Measurements from ENCODE around the gene ZNF701. TPM values are rescaled to one million over a fixed set of nuclear protein-coding genes. Genes with fewer than 3 reads are reported as not detected.
A peak's percentile ranks its signal among the peaks of the same experiment; 100 is the strongest.
"Not testable (repeated sequence)": the region's sequence is repeated elsewhere in the genome, so short reads cannot be mapped to it uniquely, and the experiment has no call there.

Gene ZNF701
- 10 to 100 TPM; 23.8 to 24.0 TPM for total RNA-seq
- long read RNA-seq, partial matches to known transcripts = 1 of 6 reads
- long read RNA-seq, other reads (novel, unspliced or antisense) = 2 of 6 reads

DNA sequence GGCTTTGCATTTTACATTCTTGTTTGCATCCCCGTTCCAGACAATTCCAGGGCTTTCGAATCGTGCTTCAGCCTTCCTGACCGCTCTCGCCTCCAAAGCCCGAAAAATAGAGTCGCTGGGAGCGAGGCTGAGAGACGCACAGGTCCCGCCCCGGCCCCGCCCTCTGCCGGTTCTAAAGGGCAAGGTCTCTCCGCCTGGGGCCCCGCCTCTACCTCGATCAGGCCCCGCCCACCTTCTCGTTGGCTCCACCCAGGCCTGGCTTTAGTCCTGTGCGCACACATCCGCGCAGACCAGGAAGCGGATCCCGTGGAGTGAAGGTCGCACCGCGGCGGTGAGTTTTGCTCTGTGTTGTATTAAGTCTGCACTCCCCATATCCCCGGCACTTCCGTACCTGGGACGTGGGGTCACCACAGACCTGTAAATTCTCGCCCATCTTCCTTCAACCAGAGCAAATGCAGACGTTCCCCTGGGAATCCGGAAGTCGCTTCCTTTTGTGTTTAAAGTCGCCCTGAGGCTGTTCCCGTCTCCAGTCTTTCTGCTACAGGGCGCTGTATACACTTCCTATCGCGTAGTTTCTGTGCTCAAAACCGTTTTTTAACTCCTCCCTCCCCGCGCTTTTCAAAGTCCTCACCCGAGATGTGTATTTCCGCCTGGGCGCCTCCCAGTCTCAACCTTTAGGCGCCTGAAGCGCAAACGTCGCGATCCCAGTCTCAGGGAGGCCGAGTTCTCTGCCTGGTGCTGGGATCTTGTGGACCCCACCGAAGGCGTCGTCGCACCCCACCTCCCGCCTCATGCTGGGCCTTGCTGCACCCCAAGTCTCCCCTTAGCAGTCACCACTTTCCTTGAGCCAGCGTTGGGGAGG is at the start of gene ZNF701:
Gene ZNF701, plus strand, starts transcription at position 288 of the 862 bp plus-strand sequence. CDS start 3,861 bp downstream, outside the sequence.
- peak; percentile 93 to 98 for DNase-seq
- peak; percentile 99 for ATAC-seq
- intact Hi-C loops (cut with DNase I, micrococcal nuclease) = no loop called here

DNA sequence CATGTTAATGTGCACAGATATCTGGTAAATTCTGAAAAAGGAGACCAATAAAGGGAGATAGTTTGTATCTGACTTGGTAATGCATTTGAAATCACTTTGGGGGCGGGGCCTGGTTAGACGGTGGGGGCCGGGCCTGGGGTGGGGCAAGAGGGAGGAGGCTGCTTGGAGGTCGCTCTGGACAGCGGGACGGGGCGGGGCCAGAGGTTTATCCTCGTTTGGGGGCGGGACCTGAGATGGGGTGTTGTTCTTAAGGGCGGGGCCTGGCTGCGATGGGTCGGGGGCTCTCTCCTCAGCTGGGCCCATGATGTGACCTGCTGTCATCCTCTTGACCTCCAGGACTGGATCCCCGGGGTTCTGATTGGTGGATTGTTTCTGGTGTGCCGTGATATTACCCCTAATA is 47.5 kb upstream of the ZNF701 start:
- DNase-seq (no peak), ATAC-seq (no peak)
- intact Hi-C loops (cut with DNase I, micrococcal nuclease) = no loop called here

DNA sequence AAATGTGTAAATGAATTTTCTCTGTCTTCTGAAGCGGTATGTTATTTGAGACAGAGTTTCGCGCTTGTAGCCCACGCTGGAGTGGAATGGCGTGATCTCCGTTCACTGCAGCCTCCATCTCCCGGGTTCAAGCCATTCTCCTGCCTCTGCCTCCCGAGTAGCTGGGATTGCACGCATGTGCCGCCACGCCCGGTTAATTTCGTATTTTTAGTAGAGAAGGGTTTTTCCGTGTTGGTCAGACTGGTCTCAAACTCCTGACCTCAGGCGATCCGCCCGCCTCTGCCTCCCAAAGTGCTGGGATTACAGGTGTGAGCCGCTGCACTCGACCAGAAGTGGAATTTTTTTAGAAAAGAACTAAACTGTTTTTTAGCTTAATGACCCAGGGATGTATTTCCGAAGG is 46.0 kb upstream of the ZNF701 start:
- intact Hi-C loops (cut with DNase I, micrococcal nuclease) = no loop called here
- ATAC-seq (no peak), DNase-seq (no peak)

DNA sequence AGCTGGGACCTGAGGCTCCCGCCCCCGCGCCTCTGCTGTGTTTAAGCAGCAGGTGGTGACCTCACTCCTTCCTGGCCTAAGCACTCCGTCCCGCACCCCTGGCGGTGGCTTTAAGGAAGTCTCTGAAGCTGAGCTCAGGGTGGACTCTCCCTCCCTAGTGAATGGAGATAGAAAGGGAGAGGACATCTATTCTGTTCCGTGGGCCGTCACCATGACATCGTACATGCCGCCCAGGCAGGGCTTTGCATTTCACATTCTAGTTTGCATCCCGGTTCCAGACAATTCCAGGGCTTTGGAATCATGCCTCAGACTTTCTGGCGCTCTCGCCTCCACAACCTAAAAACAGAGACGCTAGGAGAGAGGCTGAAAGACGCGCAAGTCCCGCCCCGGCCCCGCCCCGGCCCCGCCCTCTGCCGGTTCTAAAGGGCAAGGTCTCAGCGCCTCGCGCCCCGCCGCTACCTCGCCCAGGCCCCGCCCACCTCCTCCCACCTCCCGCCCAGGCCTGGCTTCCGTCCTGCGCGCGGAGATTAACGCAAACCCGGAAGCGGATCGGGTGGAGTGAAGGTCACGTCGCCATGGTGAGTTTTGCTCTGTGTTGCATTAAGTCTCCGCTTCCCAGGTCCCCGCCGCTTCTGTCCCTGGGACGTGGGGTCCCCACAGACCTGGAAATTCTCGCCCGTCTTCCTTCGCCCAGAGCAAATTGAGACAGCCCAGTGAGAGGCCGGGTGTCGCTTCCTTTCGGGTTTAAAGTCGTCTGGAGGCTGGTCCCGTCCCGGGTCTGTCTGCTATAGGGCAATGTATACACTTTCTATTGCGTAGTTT is 42.7 kb upstream of the ZNF701 start, which contains the start of gene ZNF808:
Gene ZNF808, plus strand, starts transcription at position 535 of the 822 bp plus-strand sequence. CDS start 15,617 bp downstream, outside the sequence.
- DNase-seq = peak; percentile 95 to 99
- intact Hi-C loops (cut with DNase I, micrococcal nuclease) = no loop called here
- ATAC-seq = peak; percentile 94

DNA sequence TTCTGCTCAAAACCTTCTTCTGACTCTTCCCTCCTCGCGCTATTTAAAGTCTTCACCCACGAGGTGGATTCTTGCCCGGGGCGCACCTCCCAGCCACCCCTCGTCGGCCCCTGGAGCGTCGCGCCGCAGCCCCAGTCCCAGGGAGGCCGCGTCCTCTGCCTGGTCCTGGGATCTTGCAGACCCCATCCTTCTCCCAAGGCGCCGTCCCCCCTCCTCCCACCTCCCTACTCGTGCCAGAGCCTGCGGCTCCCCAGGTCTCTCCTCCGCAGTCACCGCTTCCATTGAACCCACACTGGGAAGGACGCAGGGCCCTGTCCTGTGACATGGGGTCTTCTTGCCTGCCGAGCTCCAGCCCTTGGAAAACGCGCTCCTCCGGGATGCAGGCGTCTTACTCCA is 42.1 kb upstream of the ZNF701 start:
- intact Hi-C loops (cut with DNase I, micrococcal nuclease) = no loop called here
- ATAC-seq = peak; percentile 45

DNA sequence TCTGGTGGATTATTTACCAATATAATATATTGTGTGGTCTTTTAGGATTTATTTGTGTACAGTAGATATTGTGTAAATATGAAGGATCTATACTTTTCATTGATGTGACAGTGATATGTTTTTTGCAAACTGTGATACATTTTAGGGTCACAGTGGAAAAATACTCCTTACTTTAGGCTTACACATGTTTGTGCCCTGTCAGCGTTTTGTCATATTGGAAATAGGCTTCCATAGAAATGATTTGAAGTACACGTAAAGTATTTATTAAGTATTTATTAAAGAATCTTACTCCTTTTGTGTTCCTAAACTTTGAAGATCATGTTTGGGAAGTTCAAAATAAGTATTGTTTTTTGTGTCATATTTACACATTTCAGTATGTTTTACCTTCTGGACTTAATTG is 37.6 kb upstream of the ZNF701 start:
- DNase-seq (no peak), ATAC-seq (no peak)
- intact Hi-C loops (cut with DNase I, micrococcal nuclease) = no loop called here

More for the DNA sequence above, 42.1 kb upstream of the ZNF701 start:
- DNase-seq = peak in 1 of 2 donors; percentile 32

DNA sequence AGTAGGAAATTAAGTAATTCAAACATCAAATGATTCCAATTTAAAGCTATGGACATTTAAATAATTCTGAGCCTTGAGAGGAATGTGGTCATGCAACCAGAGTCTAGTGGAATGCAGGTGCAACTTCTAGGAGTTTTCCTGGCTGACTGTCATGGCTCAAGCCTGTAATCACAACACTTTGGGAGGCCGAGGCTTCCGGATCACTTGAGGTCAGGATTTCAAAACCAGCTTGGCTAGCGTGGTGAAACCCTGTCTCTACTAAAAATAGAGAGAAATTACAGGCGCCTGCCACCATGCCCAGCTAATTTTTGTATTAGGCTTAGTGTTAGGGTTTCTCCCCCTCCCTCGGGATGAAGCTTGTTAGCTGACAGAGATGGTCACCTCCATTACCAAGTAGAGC is 36.2 kb upstream of the ZNF701 start:
- intact Hi-C loops (cut with DNase I, micrococcal nuclease) = no loop called here
- no peak for ATAC-seq
- DNase-seq = no peak

DNA sequence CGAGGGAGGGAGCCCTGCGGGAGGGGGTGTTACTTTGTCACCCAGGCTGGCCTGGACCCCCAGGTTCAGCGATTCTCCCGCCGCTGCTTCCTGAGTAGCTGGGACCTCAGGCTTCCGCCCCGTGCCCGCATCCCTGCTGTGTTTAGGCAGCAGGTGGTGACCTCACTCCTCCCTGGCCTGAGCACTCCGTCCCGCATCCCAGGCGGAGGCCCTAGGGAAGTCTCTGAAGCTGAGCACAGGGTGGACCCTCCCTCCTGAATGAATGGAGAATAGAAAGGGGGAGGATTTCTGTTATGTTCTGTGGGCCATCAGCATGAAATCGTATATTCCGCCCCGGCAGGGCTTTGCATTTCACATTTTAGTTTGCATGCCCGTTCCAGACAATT is 34.7 kb upstream of the ZNF701 start:
- ATAC-seq; intact Hi-C loops (cut with DNase I, micrococcal nuclease): not testable (repeated sequence)
- DNase-seq = peak in 1 of 2 donors; percentile 27

DNA sequence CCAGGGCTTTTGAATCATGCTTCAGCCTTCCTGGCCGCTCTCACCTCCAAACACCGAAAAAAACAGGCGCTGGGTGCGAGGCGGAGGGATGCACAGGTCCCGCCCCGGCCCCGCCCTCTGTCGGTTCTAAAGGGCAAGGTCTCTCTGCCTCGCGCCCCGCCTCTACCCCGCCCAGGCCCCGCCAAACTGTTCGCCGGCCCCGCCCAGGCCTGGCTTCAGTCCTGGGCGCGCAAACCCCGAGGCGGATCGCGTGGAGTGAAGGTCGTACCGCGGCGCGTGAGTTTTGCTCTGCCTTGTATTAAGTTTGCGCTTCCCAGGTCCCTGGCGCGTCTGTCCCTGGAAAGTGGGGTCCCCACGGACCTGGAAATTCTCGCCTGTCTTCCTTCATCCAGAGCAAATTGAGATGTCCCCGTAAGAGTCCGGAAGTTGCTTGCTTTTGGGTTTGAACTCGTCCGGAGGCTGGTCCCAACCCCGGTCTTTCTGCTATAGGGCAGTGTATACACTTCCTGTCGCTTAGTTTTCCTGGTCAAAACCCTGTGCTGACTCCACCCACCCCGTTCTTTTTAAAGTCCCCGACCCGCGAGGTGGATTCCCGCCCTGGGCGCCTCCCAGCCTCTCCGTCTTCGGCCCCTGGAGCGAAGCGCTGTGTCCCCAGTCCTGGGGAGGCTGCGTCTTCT is 34.2 kb upstream of the ZNF701 start:
- intact Hi-C loops (cut with DNase I, micrococcal nuclease) = no loop called here
- peak; percentile 71 for ATAC-seq
- peak; percentile 67 to 86 for DNase-seq

DNA sequence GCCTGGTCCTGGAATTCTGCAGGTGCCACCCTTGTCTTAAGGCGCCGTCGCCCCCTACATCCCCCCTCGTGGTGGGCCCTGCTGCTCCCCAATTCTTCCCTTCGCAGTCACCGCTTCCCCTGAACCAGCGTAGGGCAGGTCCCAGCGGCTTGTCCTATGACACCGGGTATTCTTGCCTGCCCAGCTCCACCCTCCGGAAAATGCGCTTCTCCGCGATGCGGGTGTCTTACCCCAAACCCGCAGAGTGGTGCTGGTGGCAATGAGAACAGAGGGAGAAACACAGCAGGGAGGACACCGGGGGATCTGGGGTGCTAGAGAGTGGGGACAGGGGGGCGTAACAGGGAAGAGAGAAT is 33.7 kb upstream of the ZNF701 start:
- ATAC-seq = no peak
- intact Hi-C loops (cut with DNase I, micrococcal nuclease) = no loop called here
- no peak for DNase-seq

DNA sequence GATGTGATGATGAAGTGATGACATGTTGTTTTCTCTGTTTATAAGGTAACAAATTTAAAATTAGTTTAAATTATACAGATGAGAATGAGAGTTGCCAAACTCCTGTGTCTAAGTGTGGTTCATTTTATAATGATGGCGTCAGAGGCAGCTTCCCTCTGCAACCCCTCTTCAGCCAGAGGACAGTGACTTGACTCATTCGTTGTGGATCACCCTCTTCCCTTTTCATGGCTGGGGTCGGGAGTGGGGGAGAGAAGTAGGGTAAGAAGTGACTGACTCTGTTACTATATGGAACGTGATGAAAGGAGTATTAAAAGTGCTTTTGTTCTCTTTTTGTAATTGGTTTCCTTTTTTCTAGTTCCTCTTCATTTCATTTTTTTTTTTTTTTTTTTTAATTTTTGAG is 31.3 kb upstream of the ZNF701 start:
- ATAC-seq; DNase-seq; intact Hi-C loops (cut with DNase I, micrococcal nuclease): not testable (repeated sequence)

DNA sequence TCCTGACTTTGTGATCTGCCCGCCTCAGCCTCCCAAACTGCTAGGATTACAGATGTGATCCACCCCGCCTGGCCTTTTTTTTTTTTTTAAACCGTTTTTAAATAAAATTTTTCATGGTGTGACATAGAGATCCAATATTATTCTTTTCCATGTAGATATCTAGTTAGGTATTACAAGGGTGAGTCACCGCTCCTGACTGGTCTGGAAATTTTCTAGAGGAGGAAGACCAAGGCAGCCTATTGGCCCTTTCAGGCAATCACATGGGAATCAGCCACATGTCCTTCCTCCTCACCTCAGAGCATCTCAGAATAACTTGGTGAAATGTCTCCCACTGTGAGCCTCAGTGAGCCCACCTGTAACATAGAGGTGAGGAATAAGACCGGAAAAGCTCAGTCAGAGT is 28.9 kb upstream of the ZNF701 start:
- ATAC-seq; DNase-seq; intact Hi-C loops (cut with DNase I, micrococcal nuclease): not testable (repeated sequence)

DNA sequence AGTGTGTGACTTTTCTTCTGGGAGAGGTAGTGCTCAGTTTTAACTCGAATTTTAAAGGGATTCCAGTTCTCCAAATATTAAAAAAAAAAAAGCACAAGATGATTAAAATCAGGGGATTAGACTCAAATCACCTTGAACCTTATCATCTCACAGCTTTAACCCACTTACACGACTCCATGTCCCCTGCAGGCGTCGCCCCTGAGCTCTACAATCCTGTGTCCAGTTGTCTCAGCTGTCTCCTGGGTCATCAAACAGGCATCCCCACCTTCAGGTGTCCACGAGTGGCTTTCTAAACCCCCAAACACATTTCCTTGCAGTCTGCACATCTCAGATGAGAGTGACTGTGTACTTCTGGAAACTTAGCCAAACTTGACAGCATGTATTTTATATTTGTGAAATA is 28.5 kb upstream of the ZNF701 start:
- DNase-seq = no peak
- intact Hi-C loops (cut with DNase I, micrococcal nuclease) = no loop called here
- ATAC-seq = no peak

DNA sequence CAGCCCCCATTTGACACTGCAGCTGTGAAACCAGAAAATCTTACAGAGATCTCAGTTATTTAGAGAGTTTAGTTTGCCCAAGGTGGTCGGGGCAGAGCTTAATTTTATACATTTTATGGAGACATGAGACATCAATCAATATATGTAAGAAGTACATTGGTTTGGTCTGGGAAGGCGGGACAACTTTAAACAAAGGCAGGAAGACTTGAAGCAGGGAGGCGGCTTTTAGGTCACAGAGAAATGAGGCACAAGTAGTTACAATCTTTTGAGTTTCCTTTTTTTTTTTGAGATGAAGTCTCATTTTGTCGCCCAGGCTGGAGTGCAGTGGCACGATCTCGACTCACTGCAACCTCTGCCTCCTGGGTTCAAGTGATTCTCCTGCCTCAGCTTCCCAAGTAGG is 27.5 kb upstream of the ZNF701 start:
- ATAC-seq; intact Hi-C loops (cut with DNase I, micrococcal nuclease); DNase-seq: not testable (repeated sequence)

DNA sequence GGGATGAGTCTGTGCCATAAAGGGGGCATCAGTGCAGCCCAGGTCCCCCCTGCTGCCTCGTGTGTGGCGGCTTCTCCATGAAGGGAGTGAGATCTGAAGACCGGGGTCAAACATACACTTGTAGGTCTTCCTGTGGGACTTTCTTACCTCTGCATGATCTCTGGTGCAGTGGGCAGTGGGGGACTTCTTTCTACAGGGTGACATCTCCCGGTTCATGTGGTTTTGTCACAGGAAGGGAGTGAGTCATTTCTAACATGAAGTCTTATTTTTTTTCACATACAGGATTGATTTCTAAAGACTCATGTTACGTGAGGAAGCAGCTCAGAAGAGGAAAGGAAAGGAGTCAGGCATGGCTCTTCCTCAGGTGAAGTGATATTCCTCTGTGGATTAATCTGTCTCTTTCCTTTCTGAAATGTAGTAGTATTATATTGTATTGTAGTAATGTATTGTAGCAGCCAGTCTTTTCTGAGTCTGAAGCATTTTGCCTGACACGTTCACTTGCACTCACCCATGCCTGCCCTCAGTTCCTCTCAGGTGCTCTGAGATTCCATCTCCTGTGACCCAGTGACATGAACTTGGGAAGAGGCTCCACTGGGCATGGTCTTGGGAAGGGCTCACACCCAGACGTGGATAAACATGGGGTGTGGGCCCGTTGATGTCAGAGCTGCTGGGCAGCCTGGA is 27.0 kb upstream of the ZNF701 start:
- DNase-seq (no peak), ATAC-seq (no peak)
- intact Hi-C loops (cut with DNase I, micrococcal nuclease) = no loop called here

DNA sequence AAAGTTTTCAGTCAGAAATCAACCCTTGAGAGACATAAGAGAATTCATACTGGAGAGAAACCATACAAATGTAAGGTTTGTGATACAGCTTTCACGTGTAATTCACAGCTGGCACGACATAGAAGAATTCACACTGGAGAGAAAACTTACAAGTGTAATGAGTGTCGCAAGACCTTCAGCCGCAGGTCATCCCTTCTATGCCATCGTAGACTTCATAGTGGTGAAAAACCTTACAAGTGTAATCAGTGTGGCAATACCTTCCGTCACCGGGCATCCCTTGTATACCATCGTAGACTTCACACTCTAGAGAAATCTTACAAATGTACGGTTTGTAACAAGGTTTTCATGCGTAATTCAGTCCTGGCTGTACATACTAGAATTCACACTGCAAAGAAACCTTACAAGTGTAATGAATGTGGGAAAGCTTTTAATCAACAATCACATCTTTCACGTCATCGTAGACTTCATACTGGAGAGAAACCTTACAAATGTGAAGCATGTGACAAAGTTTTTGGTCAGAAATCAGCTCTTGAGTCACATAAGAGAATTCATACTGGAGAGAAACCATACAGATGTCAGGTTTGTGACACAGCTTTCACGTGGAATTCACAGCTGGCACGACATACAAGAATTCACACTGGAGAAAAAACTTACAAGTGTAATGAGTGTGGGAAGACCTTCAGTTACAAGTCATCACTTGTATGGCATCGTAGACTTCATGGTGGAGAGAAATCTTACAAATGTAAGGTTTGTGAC is 15.7 kb upstream of the ZNF701 start:
- ATAC-seq (no peak), DNase-seq (no peak)
- intact Hi-C loops (cut with DNase I, micrococcal nuclease) = no loop called here

DNA sequence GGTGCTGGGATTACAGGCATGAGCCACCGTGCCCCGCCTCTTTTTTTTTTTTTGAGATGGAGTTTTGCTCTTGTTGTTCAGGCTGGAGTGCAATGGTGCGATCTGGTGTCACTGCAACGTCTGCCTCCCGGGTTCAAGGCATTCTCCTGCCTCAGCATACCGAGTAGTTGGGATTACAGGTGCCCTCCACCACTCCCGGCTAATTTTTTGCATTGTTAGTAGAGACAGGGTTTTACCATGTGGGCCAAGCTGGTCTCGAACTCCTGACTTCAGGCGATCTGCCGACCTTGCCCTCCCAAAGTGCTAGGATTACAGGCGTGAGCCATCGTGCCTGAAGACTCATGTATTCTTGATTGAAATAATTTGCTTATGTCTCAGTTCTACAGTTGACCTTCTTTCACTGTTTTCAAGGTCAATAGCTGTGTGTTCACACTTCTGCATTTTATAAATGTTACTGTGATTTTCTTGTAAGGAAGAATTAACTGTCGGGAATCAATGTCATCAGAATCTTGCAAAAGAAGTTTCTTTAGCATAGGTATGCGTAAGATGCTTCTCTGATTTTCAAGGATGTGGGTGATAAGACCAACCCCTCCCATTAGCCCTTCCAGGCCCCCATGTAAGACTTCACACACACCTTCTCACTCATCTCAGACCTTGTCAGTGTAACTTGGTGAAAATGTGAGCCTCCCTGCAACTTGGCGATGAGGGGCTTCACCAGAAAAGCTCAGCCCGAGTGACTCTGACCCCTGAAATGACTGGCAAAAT is 12.7 kb upstream of the ZNF701 start:
- intact Hi-C loops (cut with DNase I, micrococcal nuclease) = no loop called here
- DNase-seq (no peak), ATAC-seq (no peak)
